Measurements from ENCODE around the gene TMEM151A. TPM values are rescaled to one million over a fixed set of nuclear protein-coding genes. Genes with fewer than 3 reads are reported as not detected.

TMEM151A gene
- total RNA-seq, 1 experiment from 2014 or later, result 1.5 TPM

- CTCF ChIA-PET, result interaction anchor here (0.6 to 2.6 kb wide), 11 partner anchors 9 to 1453 kb away, joined by 3 to 17 read pairs (median 6); partner anchors contain the start of genes MRPL11 and YIF1A
These were observed 21.9 kb downstream of the TMEM151A start for GRCh38 chr11:66313321-66314185.

GRCh38 chr11:66314186-66314501 is 22.4 kb downstream of the TMEM151A start:
- H3K4me3 ChIP-seq (ENCODE audit: low read depth, low read length, poor library complexity, severe bottlenecking), result peak overlapping the region; percentile 57
- BruUV-seq (replicated peaks), result no TSS peak
- intact Hi-C loops (cut with micrococcal nuclease; ENCODE audit: unreplicated experiment), result loop anchor here (5.0 kb wide), 1 partner anchor 73 kb away; no protein-coding TSS in a partner anchor

More at GRCh38 chr11:66313321-66314185, 21.9 kb downstream of the TMEM151A start:
- no peak for DNase-seq (ENCODE audit: low spot score)
- Histone ChIP-seq H3K36me3 (ENCODE audit: insufficient read depth, low read length, poor library complexity, severe bottlenecking) (no peaks in the 10 kb centered on the region), H3K27me3 (replicated peaks; ENCODE audit: insufficient read depth, low read depth, low read length, poor library complexity) (no peaks in the 10 kb centered on the region), H3K9me3 (ENCODE audit: low read depth, low read length, poor library complexity, severe bottlenecking) (no peaks in the 10 kb centered on the region), H3K4me1 (ENCODE audit: insufficient read depth, low read length, poor library complexity, severe bottlenecking) (peaks cover 62% of the 10 kb centered on the region), H3K27ac (ENCODE audit: low read depth, low read length, poor library complexity, severe bottlenecking) (peak overlapping the region; percentile 100), H3K4me3 (ENCODE audit: low read depth, low read length, poor library complexity, severe bottlenecking) (peak overlapping the region; percentile 57)
- BruUV-seq (replicated peaks), result no TSS peak
- POLR2A ChIA-PET (ENCODE audit: low non-redundant PET), result interaction anchor here (0.6 to 1.1 kb wide), 3 partner anchors 153 to 304 kb away, joined by 3 read pairs; partner anchors contain the start of gene PELI3
- intact Hi-C loops (cut with micrococcal nuclease; ENCODE audit: unreplicated experiment), result loop anchor here (2.0 to 5.0 kb wide), 2 partner anchors 31 to 74 kb away; partner anchors contain the start of gene BRMS1
- TF ChIP-seq EZH2 (IDR thresholded peaks at IDR 0.05; ENCODE audit: borderline replicate concordance, low read depth, low read length, poor library complexity, severe bottlenecking) (no peak), CTCF (conservative IDR thresholded peaks at IDR 0.05; ENCODE audit: low read depth, low read length) (peak; percentile 63)

More at GRCh38 chr11:66314186-66314501, 22.4 kb downstream of the TMEM151A start:
- H3K4me1 ChIP-seq (ENCODE audit: insufficient read depth, low read length, poor library complexity, severe bottlenecking), result peaks cover 68% of the 10 kb centered on the region
- H3K27me3 ChIP-seq (replicated peaks; ENCODE audit: insufficient read depth, low read depth, low read length, poor library complexity), result no peaks in the 10 kb centered on the region
- no peak for DNase-seq (ENCODE audit: low spot score)
- ChIA-PET POLR2A (ENCODE audit: low non-redundant PET) (no interaction called here), CTCF (no interaction called here)
- no peaks in the 10 kb centered on the region for H3K36me3 ChIP-seq (ENCODE audit: insufficient read depth, low read length, poor library complexity, severe bottlenecking)
- H3K9me3 ChIP-seq (ENCODE audit: low read depth, low read length, poor library complexity, severe bottlenecking), result no peaks in the 10 kb centered on the region
- TF ChIP-seq EZH2 (IDR thresholded peaks at IDR 0.05; ENCODE audit: borderline replicate concordance, low read depth, low read length, poor library complexity, severe bottlenecking), result no peak
- no peak for TF ChIP-seq CTCF (conservative IDR thresholded peaks at IDR 0.05; ENCODE audit: low read depth, low read length)
- H3K27ac ChIP-seq (ENCODE audit: low read depth, low read length, poor library complexity, severe bottlenecking), result peak overlapping the region; percentile 100

Data from A673 (cell line).